ENCODE measurements around the gene MKI67. TPM values are rescaled to one million over a fixed set of nuclear protein-coding genes. Genes with fewer than 3 reads are reported as not detected.
A peak's percentile ranks its signal among the peaks of the same experiment; 100 is the strongest.

The MKI67 gene
- total RNA-seq, 1 donor = 2.5 TPM

GRCh38 chr10:128149267-128150014 is 23.2 kb upstream of the MKI67 start:
- Histone ChIP-seq H3K27ac (ENCODE audit: low read depth, low read length) (no peak overlapping the region), H3K27me3 (ENCODE audit: insufficient read depth, low read length) (no peaks in the 10 kb centered on the region), H4K20me1 (ENCODE audit: insufficient read depth, low read length) (no peaks in the 10 kb centered on the region), H3K79me2 (ENCODE audit: insufficient read depth, low read length) (no peaks in the 10 kb centered on the region), H3K4me3 (ENCODE audit: insufficient read depth, low read length) (no peak overlapping the region), H3K9me3 (ENCODE audit: low read depth, low read length) (no peaks in the 10 kb centered on the region), H3K4me2 (ENCODE audit: insufficient read depth, low read length) (peak overlapping the region; percentile 53), H3K36me3 (ENCODE audit: insufficient read depth, low read length) (no peaks in the 10 kb centered on the region), H2AFZ (ENCODE audit: low read length) (no peak overlapping the region), H3K4me1 (ENCODE audit: insufficient read depth, low read length) (peaks cover 10% of the 10 kb centered on the region)
- no peak for TF ChIP-seq CTCF (IDR thresholded peaks at IDR 0.05; ENCODE audit: extremely low read depth, low read depth, low read length)
- no peak for DNase-seq (ENCODE audit: insufficient read length, low spot score, missing footprints)

GRCh38 chr10:128147669-128148068 is 21.4 kb upstream of the MKI67 start:
- Histone ChIP-seq H3K4me1 (ENCODE audit: insufficient read depth, low read length) (peaks cover 10% of the 10 kb centered on the region), H3K9me3 (ENCODE audit: low read depth, low read length) (no peaks in the 10 kb centered on the region), H3K36me3 (ENCODE audit: insufficient read depth, low read length) (no peaks in the 10 kb centered on the region), H4K20me1 (ENCODE audit: insufficient read depth, low read length) (no peaks in the 10 kb centered on the region), H3K4me2 (ENCODE audit: insufficient read depth, low read length) (peak overlapping the region; percentile 65), H3K79me2 (ENCODE audit: insufficient read depth, low read length) (no peaks in the 10 kb centered on the region), H3K27me3 (ENCODE audit: insufficient read depth, low read length) (no peaks in the 10 kb centered on the region), H3K4me3 (ENCODE audit: insufficient read depth, low read length) (no peak overlapping the region), H2AFZ (ENCODE audit: low read length) (no peak overlapping the region), H3K27ac (ENCODE audit: low read depth, low read length) (peak overlapping the region; percentile 54)
- no peak for TF ChIP-seq CTCF (IDR thresholded peaks at IDR 0.05; ENCODE audit: extremely low read depth, low read depth, low read length)
- peak; percentile 80 for DNase-seq (ENCODE audit: insufficient read length, low spot score, missing footprints)

- Histone ChIP-seq H3K79me2 (ENCODE audit: insufficient read depth, low read length) (no peaks in the 10 kb centered on the region), H3K4me3 (ENCODE audit: insufficient read depth, low read length) (no peak overlapping the region), H2AFZ (ENCODE audit: low read length) (no peak overlapping the region), H3K4me1 (ENCODE audit: insufficient read depth, low read length) (peaks cover 10% of the 10 kb centered on the region), H3K27ac (ENCODE audit: low read depth, low read length) (no peak overlapping the region), H3K27me3 (ENCODE audit: insufficient read depth, low read length) (no peaks in the 10 kb centered on the region), H3K4me2 (ENCODE audit: insufficient read depth, low read length) (peak overlapping the region; percentile 65), H3K9me3 (ENCODE audit: low read depth, low read length) (no peaks in the 10 kb centered on the region), H4K20me1 (ENCODE audit: insufficient read depth, low read length) (no peaks in the 10 kb centered on the region), H3K36me3 (ENCODE audit: insufficient read depth, low read length) (no peaks in the 10 kb centered on the region)
- no peak for TF ChIP-seq CTCF (IDR thresholded peaks at IDR 0.05; ENCODE audit: extremely low read depth, low read depth, low read length)
- DNase-seq (ENCODE audit: insufficient read length, low spot score, missing footprints) = no peak
Measured at GRCh38 chr10:128147064-128147463, 20.8 kb upstream of the MKI67 start.

GRCh38 chr10:128144547-128144946 is 18.3 kb upstream of the MKI67 start:
- TF ChIP-seq CTCF (IDR thresholded peaks at IDR 0.05; ENCODE audit: extremely low read depth, low read depth, low read length) = no peak
- no peak overlapping the region for H3K4me3 ChIP-seq (ENCODE audit: insufficient read depth, low read length)
- H3K27me3 ChIP-seq (ENCODE audit: insufficient read depth, low read length) = no peaks in the 10 kb centered on the region
- H2AFZ ChIP-seq (ENCODE audit: low read length) = no peak overlapping the region
- no peaks in the 10 kb centered on the region for H3K9me3 ChIP-seq (ENCODE audit: low read depth, low read length)
- H3K4me1 ChIP-seq (ENCODE audit: insufficient read depth, low read length) = peaks cover 10% of the 10 kb centered on the region
- DNase-seq (ENCODE audit: insufficient read length, low spot score, missing footprints) = no peak
- no peak overlapping the region for H3K4me2 ChIP-seq (ENCODE audit: insufficient read depth, low read length)
- no peaks in the 10 kb centered on the region for H3K36me3 ChIP-seq (ENCODE audit: insufficient read depth, low read length)
- H4K20me1 ChIP-seq (ENCODE audit: insufficient read depth, low read length) = no peaks in the 10 kb centered on the region
- no peaks in the 10 kb centered on the region for H3K79me2 ChIP-seq (ENCODE audit: insufficient read depth, low read length)
- no peak overlapping the region for H3K27ac ChIP-seq (ENCODE audit: low read depth, low read length)

Measured in osteoblast (primary cell).